SH-SY5Y (cell line): ENCODE data around the gene TMEM98.

Source experiments
- GATA2 ChIP-seq: IDR thresholded peaks from 2 replicates; pipeline ENCODE4 v1.6.1; 2011; ENCODE audit warnings: mild to moderate bottlenecking, low read depth, low read length
- GATA3 ChIP-seq: IDR thresholded peaks from 2 replicates; pipeline ENCODE4 v1.6.1; 2011; ENCODE audit warnings: low read depth, mild to moderate bottlenecking, low read length, moderate library complexity

- TF ChIP-seq GATA3 (no peak), GATA2 (no peak)
These were observed 11.8 kb upstream of the TMEM98 start for GRCh38 chr17:32916134-32916533.
